Measurements from ENCODE around the gene PRUNE2. TPM values are rescaled to one million over a fixed set of nuclear protein-coding genes. Genes with fewer than 3 reads are reported as not detected.

Gene PRUNE2
- total and polyA plus RNA-seq, 2 of the 13 experiments (the other 11 are each of a cell fraction or from before 2014, with no cell fraction given), result 0.02 TPM; not detected in 1

GRCh38 chr9:76741524-76741923 lies 164.4 kb downstream of the PRUNE2 start:
- no peaks in the 10 kb centered on the region for H3K4me1 ChIP-seq (ENCODE audit: insufficient read depth, low read length)
- ATAC-seq (no peak), FAIRE-seq (no peak), DNase-seq (ENCODE audit: low spot score) (no peak)
- no peaks in the 10 kb centered on the region for H3K79me2 ChIP-seq (ENCODE audit: insufficient read depth, low read length)
- ChIA-PET CTCF (ENCODE audit: low intra/inter-chr PET ratio, low total read pairs) (no interaction called here), POLR2A (no interaction called here)
- H3K4me3 ChIP-seq (replicated peaks in 1 of 3; ENCODE audit: insufficient read depth in 1 of 3, low read depth in 2 of 3, low read length in 3 of 3), result no peak overlapping the region
- no peak overlapping the region for H2AFZ ChIP-seq (ENCODE audit: low read length)
- H3K36me3 ChIP-seq (replicated peaks in 1 of 2; ENCODE audit: control insufficient read depth in 1 of 2, insufficient read depth in 2 of 2, low read length in 2 of 2), result no peaks in the 10 kb centered on the region
- no peaks in the 10 kb centered on the region for H4K20me1 ChIP-seq (ENCODE audit: insufficient read depth, low read length)
- peaks cover 0 to 8% of the 10 kb centered on the region in 2 experiments; a peak in 1 of 5 replicates for H3K27me3 ChIP-seq (ENCODE audit: control insufficient read depth in 1 of 2, insufficient read depth in 2 of 2, low read length in 2 of 2)
- BruUV-seq (replicated peaks), result no TSS peak
- WGBS (ENCODE audit: low lambda C conversion rate), result 25% methylated on average over 5 of the region's 5 CpGs
- H3K9me3 ChIP-seq (ENCODE audit: low read length), result peaks cover 19% of the 10 kb centered on the region
- H3K27ac ChIP-seq (ENCODE audit: extremely low read length, insufficient read depth, low read length), result no peak overlapping the region
- no peak overlapping the region for H3K9ac ChIP-seq (ENCODE audit: insufficient read depth, low read depth, low read length)
- TF ChIP-seq ZNF816 (CRISPR knock-in tag; IDR thresholded peaks at IDR 0.05; ENCODE audit: borderline replicate concordance) (no peak), IKZF5 (CRISPR knock-in tag; IDR thresholded peaks at IDR 0.05) (no peak), ZNF720 (CRISPR knock-in tag; IDR thresholded peaks at IDR 0.05) (no peak), MAFF (IDR thresholded peaks at IDR 0.05; ENCODE audit: low read depth, low read length) (no peak), HNRNPLL (IDR thresholded peaks at IDR 0.05; ENCODE audit: low read depth, low read length, poor library complexity, severe bottlenecking) (no peak), NPAS2 (CRISPR knock-in tag; IDR thresholded peaks at IDR 0.05; ENCODE audit: borderline replicate concordance) (no peak), HNF4G (IDR thresholded peaks at IDR 0.05; ENCODE audit: borderline replicate concordance, low read depth, low read length) (no peak), HNF4G (CRISPR knock-in tag; IDR thresholded peaks at IDR 0.05; ENCODE audit: borderline replicate concordance, low read depth) (no peak), TIGD3 (CRISPR knock-in tag; IDR thresholded peaks at IDR 0.05; ENCODE audit: borderline replicate concordance) (no peak), NCOR1 (IDR thresholded peaks at IDR 0.05; ENCODE audit: borderline replicate concordance, low read length) (no peak), PHF20 (CRISPR knock-in tag; IDR thresholded peaks at IDR 0.05) (no peak), BCL6 (CRISPR knock-in tag; IDR thresholded peaks at IDR 0.05) (no peak), SNRNP70 (IDR thresholded peaks at IDR 0.05; ENCODE audit: low read depth, low read length) (no peak)
- H3K4me2 ChIP-seq (ENCODE audit: low read depth, low read length), result no peak overlapping the region
- in situ Hi-C loops (cut with HindIII; ENCODE audit: extremely low pct_ligation_motif_present, low pct_unique_long_range_greater_than_20kb), result no loop called here
- intact Hi-C loops (cut with micrococcal nuclease; ENCODE audit: unreplicated experiment), result no loop called here

Measured in HepG2 (cell line).